HEK293 (cell line): ENCODE measurements around the gene ZIK1.
A peak's percentile ranks its signal among the peaks of the same experiment; 100 is the strongest.

ENCODE experiments used
- BCL11A ChIP-seq: fragments of 450-650 bp; formaldehyde crosslinking; IDR thresholded peaks from 2 replicates; pipeline ENCODE4 v1.5.1; 2016; ENCODE audit warnings: low read depth, missing biosample characterization, missing genetic modification characterization
- KLF8 ChIP-seq: fragments of 450-650 bp; formaldehyde crosslinking; IDR thresholded peaks from 2 replicates; pipeline ENCODE4 v1.5.1; 2016; ENCODE audit warnings: missing biosample characterization, missing genetic modification characterization
- WT1 ChIP-seq: fragments of 450-650 bp; formaldehyde crosslinking; IDR thresholded peaks from 2 replicates; pipeline ENCODE4 v1.5.1; 2016; ENCODE audit warnings: missing biosample characterization, missing genetic modification characterization
- YY1 ChIP-seq: fragments of 450-650 bp; formaldehyde crosslinking; IDR thresholded peaks from 2 replicates; pipeline ENCODE4 v1.5.1; 2018; ENCODE audit warnings: missing biosample characterization, missing genetic modification characterization
- ZBTB17 ChIP-seq: fragments of 450-650 bp; formaldehyde crosslinking; IDR thresholded peaks from 2 replicates; pipeline ENCODE4 v1.5.1; 2016; ENCODE audit warnings: missing biosample characterization, missing genetic modification characterization
- ZBTB8A ChIP-seq: fragments of 450-650 bp; formaldehyde crosslinking; IDR thresholded peaks from 2 replicates; pipeline ENCODE4 v1.5.1; 2016; ENCODE audit warnings: missing biosample characterization, missing genetic modification characterization
- ZNF112 ChIP-seq: fragments of 450-650 bp; formaldehyde crosslinking; IDR thresholded peaks from 2 replicates; pipeline ENCODE4 v1.5.0; 2017; ENCODE audit warnings: missing biosample characterization, missing genetic modification characterization
- ZNF391 ChIP-seq: fragments of 450-650 bp; formaldehyde crosslinking; IDR thresholded peaks from 2 replicates; pipeline ENCODE4 v1.5.1; 2016; ENCODE audit warnings: low read depth, missing biosample characterization, missing genetic modification characterization, borderline replicate concordance
- ZNF555 ChIP-seq: fragments of 450-650 bp; formaldehyde crosslinking; conservative IDR thresholded peaks from 2 replicates; pipeline ENCODE4 v1.5.1; 2017; ENCODE audit warnings: missing biosample characterization, mild to moderate bottlenecking, missing genetic modification characterization, inconsistent platforms
- ZNF660 ChIP-seq: fragments of 450-650 bp; IDR thresholded peaks from 2 replicates; pipeline ENCODE4 v1.5.1; 2018; ENCODE audit warnings: missing biosample characterization, mild to moderate bottlenecking, missing genetic modification characterization
- ZNF747 ChIP-seq: fragments of 450-650 bp; formaldehyde crosslinking; IDR thresholded peaks from 2 replicates; pipeline ENCODE4 v1.5.1; 2016; ENCODE audit warnings: missing biosample characterization, missing genetic modification characterization
- ZNF76 ChIP-seq: fragments of 450-650 bp; formaldehyde crosslinking; IDR thresholded peaks from 2 replicates; pipeline ENCODE4; 2016; ENCODE audit warnings: low read depth, missing biosample characterization, missing genetic modification characterization, borderline replicate concordance
- TF ChIP-seq, protein P1 (sequence below): fragments of 450-650 bp; formaldehyde crosslinking; IDR thresholded peaks from 2 replicates; pipeline ENCODE4 v1.5.1; 2017; ENCODE audit warnings: missing biosample characterization, missing genetic modification characterization
- TF ChIP-seq, protein P2 (sequence below): fragments of 450-650 bp; formaldehyde crosslinking; IDR thresholded peaks from 2 replicates; pipeline ENCODE4 v1.5.1; 2017; ENCODE audit warnings: missing biosample characterization, missing genetic modification characterization
- TF ChIP-seq, protein P3 (sequence below): fragments of 450-650 bp; formaldehyde crosslinking; IDR thresholded peaks from 2 replicates; pipeline ENCODE4 v1.5.1; 2016; ENCODE audit warnings: missing biosample characterization, missing genetic modification characterization, borderline replicate concordance
- TF ChIP-seq, protein P4 (sequence below): fragments of 450-650 bp; formaldehyde crosslinking; IDR thresholded peaks from 2 replicates; pipeline ENCODE4 v1.5.1; 2016; ENCODE audit warnings: missing biosample characterization, missing genetic modification characterization
- TF ChIP-seq, protein P5 (sequence below): fragments of 450-650 bp; formaldehyde crosslinking; IDR thresholded peaks from 2 replicates; pipeline ENCODE4 v1.5.1; 2016; ENCODE audit warnings: missing biosample characterization, missing genetic modification characterization
- TF ChIP-seq, protein P6 (sequence below): fragments of 450-650 bp; formaldehyde crosslinking; IDR thresholded peaks from 2 replicates; pipeline ENCODE4 v1.5.1; 2016; ENCODE audit warnings: missing biosample characterization, missing genetic modification characterization
- TF ChIP-seq, protein P7 (sequence below): IDR thresholded peaks from 2 replicates; pipeline ENCODE4 v1.6.1; 2011; ENCODE audit warnings: mild to moderate bottlenecking, low read depth, low read length, borderline replicate concordance

ZIK1 gene

DNA sequence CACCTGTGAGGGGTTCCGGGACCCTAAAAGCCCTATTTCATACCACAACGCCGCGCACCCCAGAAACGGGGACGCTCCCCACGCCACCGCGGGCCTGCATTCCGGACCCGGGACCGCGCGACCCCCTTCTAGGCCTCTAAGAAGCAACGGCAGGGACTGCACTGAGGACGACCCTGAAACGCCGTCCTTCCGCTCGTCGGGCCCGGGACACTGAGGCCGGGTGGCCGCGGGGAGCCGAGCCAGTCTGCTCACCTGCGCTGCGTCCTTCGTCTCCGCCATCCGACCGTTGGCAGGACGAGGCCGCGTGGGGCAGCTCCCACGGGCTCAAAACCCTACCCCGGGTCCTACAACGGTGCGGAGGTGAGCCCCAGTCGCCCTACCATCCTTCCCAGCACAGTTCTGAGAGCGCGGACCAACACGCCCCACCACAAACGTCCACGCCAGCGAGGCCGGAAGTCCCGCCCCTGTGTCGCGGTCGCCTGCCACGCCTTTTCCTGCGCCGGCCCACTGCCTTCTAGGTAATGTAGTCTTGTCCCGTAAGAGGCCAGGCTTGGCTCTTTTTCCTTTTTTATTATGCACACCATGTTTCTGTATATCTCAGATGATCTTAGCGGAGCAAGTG is 24.4 kb upstream of the ZIK1 start, which contains the start of gene ZNF550 (continued):
- TF ChIP-seq ZNF660 (tag by site-specific recombination): 0 out of 2 replicates have a peak, but pooled peaks have one; percentile 9
- TF ChIP-seq ZNF555 (tag by site-specific recombination): no peak
- TF ChIP-seq, protein P1, sequence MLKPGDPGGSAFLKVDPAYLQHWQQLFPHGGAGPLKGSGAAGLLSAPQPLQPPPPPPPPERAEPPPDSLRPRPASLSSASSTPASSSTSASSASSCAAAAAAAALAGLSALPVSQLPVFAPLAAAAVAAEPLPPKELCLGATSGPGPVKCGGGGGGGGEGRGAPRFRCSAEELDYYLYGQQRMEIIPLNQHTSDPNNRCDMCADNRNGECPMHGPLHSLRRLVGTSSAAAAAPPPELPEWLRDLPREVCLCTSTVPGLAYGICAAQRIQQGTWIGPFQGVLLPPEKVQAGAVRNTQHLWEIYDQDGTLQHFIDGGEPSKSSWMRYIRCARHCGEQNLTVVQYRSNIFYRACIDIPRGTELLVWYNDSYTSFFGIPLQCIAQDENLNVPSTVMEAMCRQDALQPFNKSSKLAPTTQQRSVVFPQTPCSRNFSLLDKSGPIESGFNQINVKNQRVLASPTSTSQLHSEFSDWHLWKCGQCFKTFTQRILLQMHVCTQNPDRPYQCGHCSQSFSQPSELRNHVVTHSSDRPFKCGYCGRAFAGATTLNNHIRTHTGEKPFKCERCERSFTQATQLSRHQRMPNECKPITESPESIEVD (tag by site-specific recombination): no peak
- peak; percentile 57 for TF ChIP-seq ZNF76
- TF ChIP-seq, protein P2, sequence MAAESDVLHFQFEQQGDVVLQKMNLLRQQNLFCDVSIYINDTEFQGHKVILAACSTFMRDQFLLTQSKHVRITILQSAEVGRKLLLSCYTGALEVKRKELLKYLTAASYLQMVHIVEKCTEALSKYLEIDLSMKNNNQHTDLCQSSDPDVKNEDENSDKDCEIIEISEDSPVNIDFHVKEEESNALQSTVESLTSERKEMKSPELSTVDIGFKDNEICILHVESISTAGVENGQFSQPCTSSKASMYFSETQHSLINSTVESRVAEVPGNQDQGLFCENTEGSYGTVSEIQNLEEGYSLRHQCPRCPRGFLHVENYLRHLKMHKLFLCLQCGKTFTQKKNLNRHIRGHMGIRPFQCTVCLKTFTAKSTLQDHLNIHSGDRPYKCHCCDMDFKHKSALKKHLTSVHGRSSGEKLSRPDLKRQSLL (tag by site-specific recombination): no peak
- no peak for TF ChIP-seq BCL11A
- TF ChIP-seq ZNF391 (tag by site-specific recombination): no peak; the same call in 1 of the 2 replicates
- TF ChIP-seq, protein P3, sequence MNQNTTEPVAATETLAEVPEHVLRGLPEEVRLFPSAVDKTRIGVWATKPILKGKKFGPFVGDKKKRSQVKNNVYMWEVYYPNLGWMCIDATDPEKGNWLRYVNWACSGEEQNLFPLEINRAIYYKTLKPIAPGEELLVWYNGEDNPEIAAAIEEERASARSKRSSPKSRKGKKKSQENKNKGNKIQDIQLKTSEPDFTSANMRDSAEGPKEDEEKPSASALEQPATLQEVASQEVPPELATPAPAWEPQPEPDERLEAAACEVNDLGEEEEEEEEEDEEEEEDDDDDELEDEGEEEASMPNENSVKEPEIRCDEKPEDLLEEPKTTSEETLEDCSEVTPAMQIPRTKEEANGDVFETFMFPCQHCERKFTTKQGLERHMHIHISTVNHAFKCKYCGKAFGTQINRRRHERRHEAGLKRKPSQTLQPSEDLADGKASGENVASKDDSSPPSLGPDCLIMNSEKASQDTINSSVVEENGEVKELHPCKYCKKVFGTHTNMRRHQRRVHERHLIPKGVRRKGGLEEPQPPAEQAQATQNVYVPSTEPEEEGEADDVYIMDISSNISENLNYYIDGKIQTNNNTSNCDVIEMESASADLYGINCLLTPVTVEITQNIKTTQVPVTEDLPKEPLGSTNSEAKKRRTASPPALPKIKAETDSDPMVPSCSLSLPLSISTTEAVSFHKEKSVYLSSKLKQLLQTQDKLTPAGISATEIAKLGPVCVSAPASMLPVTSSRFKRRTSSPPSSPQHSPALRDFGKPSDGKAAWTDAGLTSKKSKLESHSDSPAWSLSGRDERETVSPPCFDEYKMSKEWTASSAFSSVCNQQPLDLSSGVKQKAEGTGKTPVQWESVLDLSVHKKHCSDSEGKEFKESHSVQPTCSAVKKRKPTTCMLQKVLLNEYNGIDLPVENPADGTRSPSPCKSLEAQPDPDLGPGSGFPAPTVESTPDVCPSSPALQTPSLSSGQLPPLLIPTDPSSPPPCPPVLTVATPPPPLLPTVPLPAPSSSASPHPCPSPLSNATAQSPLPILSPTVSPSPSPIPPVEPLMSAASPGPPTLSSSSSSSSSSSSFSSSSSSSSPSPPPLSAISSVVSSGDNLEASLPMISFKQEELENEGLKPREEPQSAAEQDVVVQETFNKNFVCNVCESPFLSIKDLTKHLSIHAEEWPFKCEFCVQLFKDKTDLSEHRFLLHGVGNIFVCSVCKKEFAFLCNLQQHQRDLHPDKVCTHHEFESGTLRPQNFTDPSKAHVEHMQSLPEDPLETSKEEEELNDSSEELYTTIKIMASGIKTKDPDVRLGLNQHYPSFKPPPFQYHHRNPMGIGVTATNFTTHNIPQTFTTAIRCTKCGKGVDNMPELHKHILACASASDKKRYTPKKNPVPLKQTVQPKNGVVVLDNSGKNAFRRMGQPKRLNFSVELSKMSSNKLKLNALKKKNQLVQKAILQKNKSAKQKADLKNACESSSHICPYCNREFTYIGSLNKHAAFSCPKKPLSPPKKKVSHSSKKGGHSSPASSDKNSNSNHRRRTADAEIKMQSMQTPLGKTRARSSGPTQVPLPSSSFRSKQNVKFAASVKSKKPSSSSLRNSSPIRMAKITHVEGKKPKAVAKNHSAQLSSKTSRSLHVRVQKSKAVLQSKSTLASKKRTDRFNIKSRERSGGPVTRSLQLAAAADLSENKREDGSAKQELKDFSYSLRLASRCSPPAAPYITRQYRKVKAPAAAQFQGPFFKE: no peak
- no peak for TF ChIP-seq YY1 (tag by site-specific recombination)
- TF ChIP-seq ZNF112 (tag by site-specific recombination): no peak
- TF ChIP-seq ZBTB8A (tag by site-specific recombination): no peak
- TF ChIP-seq, protein P4, sequence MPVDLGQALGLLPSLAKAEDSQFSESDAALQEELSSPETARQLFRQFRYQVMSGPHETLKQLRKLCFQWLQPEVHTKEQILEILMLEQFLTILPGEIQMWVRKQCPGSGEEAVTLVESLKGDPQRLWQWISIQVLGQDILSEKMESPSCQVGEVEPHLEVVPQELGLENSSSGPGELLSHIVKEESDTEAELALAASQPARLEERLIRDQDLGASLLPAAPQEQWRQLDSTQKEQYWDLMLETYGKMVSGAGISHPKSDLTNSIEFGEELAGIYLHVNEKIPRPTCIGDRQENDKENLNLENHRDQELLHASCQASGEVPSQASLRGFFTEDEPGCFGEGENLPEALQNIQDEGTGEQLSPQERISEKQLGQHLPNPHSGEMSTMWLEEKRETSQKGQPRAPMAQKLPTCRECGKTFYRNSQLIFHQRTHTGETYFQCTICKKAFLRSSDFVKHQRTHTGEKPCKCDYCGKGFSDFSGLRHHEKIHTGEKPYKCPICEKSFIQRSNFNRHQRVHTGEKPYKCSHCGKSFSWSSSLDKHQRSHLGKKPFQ: no peak
- TF ChIP-seq, protein P5, sequence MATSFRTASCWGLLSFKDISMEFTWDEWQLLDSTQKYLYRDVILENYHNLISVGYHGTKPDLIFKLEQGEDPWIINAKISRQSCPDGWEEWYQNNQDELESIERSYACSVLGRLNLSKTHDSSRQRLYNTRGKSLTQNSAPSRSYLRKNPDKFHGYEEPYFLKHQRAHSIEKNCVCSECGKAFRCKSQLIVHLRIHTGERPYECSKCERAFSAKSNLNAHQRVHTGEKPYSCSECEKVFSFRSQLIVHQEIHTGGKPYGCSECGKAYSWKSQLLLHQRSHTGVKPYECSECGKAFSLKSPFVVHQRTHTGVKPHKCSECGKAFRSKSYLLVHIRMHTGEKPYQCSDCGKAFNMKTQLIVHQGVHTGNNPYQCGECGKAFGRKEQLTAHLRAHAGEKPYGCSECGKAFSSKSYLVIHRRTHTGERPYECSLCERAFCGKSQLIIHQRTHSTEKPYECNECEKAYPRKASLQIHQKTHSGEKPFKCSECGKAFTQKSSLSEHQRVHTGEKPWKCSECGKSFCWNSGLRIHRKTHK: no peak
- 0 out of 2 replicates have a peak, but pooled peaks have one; percentile 18 for TF ChIP-seq ZBTB17
- TF ChIP-seq KLF8 (tag by site-specific recombination): peak; percentile 88
- TF ChIP-seq WT1: peak; percentile 25; the same call in 1 of the 2 replicates
- TF ChIP-seq, protein P6, sequence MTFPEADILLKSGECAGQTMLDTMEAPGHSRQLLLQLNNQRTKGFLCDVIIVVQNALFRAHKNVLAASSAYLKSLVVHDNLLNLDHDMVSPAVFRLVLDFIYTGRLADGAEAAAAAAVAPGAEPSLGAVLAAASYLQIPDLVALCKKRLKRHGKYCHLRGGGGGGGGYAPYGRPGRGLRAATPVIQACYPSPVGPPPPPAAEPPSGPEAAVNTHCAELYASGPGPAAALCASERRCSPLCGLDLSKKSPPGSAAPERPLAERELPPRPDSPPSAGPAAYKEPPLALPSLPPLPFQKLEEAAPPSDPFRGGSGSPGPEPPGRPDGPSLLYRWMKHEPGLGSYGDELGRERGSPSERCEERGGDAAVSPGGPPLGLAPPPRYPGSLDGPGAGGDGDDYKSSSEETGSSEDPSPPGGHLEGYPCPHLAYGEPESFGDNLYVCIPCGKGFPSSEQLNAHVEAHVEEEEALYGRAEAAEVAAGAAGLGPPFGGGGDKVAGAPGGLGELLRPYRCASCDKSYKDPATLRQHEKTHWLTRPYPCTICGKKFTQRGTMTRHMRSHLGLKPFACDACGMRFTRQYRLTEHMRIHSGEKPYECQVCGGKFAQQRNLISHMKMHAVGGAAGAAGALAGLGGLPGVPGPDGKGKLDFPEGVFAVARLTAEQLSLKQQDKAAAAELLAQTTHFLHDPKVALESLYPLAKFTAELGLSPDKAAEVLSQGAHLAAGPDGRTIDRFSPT (tag by site-specific recombination): no peak
- TF ChIP-seq, protein P7, sequence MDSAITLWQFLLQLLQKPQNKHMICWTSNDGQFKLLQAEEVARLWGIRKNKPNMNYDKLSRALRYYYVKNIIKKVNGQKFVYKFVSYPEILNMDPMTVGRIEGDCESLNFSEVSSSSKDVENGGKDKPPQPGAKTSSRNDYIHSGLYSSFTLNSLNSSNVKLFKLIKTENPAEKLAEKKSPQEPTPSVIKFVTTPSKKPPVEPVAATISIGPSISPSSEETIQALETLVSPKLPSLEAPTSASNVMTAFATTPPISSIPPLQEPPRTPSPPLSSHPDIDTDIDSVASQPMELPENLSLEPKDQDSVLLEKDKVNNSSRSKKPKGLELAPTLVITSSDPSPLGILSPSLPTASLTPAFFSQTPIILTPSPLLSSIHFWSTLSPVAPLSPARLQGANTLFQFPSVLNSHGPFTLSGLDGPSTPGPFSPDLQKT: no peak
- no peak for TF ChIP-seq ZNF747 (tag by site-specific recombination)
